Fibroblast of skin of right biceps (primary cell): ENCODE results near the gene CAMSAP2.
A peak's percentile ranks its signal among the peaks of the same experiment; 100 is the strongest.
"Not testable (repeated sequence)": the region's sequence is repeated elsewhere in the genome, so short reads cannot be mapped to it uniquely, and the experiment has no call there.

Experiments
- DNase-seq: peaks from one replicate; pipeline ENCODE4 v3.0.0-alpha.2; 2013

CAMSAP2 gene

DNA sequence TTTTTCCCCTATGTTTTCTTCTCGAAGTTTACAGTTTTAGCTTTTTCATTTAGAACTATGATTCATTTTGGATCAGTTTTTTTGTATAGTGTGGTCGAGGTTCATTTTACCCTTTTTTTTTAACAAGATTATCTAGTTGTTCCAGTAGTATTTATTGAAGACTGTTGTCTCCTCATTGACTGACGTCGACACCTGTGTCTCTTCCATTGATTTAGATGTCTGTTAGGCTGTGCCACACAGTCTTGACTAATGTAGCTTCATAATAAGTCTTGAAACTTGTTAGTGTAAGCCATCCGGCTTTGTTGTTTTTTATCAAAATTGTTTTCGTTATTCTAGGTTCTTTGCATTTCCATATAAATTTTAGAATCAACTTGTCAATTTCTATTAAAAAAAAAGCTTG lies 45.2 kb downstream of the CAMSAP2 start:
- no peak for DNase-seq

- DNase-seq, result peak; percentile 35
Observed at GRCh38 chr1:200784576-200784975, 45.9 kb downstream of the CAMSAP2 start.

- no peak for DNase-seq
Observed at GRCh38 chr1:200786788-200787187, 48.1 kb downstream of the CAMSAP2 start.

DNA sequence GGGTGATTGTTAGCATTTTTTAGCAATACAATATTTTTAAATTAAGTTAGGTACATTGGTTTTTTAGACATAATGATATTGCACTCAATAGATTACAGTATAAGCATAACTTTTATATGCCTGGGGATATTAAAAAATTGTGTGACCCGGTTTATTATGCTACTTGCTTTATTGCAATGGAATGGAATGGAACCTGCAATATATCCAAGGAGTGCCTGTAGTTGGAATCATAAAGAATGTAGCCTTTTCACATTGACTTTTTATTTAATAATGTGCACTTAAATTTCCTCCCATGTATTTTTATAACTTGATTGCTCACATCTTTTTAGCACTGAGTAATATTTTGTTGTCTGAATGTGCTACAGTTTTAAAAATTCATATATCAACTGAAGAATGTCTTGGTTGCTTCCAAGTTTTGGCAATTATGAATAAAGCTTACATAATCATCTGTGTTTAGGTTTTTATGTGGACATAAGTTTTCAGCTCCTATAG lies 49.2 kb downstream of the CAMSAP2 start:
- DNase-seq, result no peak

GRCh38 chr1:200791012-200791411 lies 52.3 kb downstream of the CAMSAP2 start:
- DNase-seq, result not testable (repeated sequence)

- DNase-seq, result no peak
Observed at GRCh38 chr1:200793677-200794076, 55.0 kb downstream of the CAMSAP2 start.

GRCh38 chr1:200794506-200795065 lies 55.9 kb downstream of the CAMSAP2 start:
- DNase-seq, result peak; percentile 18

DNA sequence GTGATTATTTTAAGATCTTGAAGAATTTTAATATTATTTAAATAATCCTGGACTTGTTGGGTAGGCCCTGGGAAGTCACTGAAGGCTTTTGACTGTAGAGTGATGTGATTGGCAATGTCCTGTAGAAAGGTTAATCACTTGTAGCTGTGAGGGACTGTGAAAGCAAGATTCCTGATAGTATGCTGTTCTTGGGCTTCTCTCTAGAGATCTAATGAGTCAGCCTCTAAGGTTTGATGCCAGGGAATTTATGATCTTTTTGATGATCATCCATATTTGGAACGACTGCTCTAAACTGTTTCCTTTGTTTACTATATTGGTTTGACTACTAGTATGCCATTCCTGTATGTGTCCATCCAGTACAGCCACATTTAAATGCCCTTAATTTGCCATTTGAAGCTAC lies 56.5 kb downstream of the CAMSAP2 start:
- DNase-seq, result peak; percentile 66

GRCh38 chr1:200802042-200802441 lies 63.3 kb downstream of the CAMSAP2 start:
- DNase-seq, result no peak

DNA sequence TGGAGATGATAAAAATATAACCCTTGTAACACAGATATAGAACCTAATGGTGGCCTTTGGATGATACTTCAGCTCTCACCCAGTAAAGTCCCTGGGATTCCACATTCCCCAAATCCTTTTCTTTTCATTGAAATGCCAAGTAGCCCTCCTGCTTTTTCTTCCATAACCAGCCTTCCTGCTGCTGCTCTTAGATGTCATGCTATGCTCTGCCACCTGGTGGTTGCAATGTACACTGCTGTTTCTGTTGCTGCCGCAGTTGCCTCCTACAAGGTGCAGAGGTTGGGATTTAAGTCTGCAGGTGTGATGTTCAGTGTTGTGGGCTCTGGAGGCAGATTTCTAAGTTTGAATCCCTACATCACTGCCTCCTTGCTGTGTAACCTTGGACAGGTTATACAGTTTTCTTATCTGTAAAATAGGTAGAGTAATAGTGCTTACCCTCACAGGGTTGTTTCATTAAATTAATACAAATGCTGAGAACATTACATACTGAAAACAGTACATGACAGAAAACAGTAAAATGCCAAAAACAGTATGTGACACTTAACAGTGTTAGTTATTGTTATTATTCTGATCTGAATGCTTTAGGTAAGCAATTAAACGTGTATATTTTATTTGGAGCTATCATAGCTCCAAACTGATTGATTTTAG lies 64.3 kb downstream of the CAMSAP2 start:
- DNase-seq, result peak; percentile 76

DNA sequence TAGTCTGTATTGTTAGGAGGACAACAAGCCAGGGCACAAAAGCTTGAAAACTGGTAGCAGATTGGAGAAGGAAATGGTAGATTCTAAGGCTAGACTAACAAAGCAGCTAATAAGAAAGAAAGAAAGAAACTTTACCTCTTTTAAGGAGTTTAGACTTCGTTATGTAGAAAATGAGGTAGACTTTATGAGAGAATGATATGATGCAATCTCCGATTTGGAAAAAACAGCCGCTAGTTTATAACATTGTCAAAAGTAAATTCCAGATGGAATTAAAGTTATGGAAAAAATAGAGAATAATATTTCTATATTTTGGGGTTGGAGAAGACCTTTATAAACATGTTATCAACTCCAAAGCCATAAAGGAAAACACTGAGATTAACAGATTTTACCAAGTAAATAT lies 67.0 kb downstream of the CAMSAP2 start:
- DNase-seq, result no peak

- DNase-seq, result no peak
Observed at GRCh38 chr1:200808846-200809245, 70.2 kb downstream of the CAMSAP2 start.

DNA sequence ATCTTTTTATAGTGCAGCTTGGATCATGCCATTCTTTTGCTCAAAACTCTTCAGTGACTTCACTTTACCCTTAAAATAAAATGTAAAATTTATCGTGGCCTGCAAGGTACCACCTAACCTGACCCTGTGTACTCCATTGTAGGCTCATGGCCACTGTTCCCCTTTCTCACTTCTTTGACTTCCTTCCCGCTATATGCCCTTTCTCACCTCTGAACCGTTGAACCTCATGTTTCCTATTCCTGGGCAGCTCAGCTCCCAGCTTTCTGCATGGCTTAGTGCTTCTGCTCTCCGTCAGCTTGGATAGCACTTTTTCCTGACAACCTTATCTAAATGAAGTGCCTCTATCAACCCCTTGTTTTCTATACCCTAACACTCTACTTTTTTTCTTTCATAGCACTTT lies 73.0 kb downstream of the CAMSAP2 start:
- DNase-seq, result no peak

GRCh38 chr1:200816624-200817224 lies 78.0 kb downstream of the CAMSAP2 start:
- DNase-seq, result not testable (repeated sequence)

GRCh38 chr1:200818248-200818647 lies 79.6 kb downstream of the CAMSAP2 start:
- no peak for DNase-seq

GRCh38 chr1:200819726-200820125 lies 81.0 kb downstream of the CAMSAP2 start:
- no peak for DNase-seq

DNA sequence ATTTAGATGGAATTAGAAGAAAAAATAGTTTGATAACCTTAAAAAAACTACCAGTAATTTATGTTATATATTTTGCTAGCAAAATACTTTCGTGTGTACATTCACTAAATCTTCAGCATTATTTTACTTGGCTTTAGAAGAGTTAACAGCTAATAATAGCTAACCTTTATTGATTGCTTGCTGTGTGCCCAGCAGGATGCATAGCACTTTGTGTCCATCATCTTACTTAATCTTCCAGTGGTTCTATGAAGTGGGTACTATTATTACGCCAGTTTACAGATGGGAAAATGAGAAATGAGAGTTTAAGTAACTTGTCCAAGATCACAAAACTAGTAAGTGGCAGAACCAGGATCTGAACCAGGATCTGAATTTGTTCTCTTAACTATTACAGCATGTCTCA lies 92.4 kb downstream of the CAMSAP2 start:
- DNase-seq, result no peak

- DNase-seq, result peak; percentile 11
Observed at GRCh38 chr1:200834383-200834782, 95.7 kb downstream of the CAMSAP2 start.

- DNase-seq, result no peak
Observed at GRCh38 chr1:200836213-200836612, 97.5 kb downstream of the CAMSAP2 start.

DNA sequence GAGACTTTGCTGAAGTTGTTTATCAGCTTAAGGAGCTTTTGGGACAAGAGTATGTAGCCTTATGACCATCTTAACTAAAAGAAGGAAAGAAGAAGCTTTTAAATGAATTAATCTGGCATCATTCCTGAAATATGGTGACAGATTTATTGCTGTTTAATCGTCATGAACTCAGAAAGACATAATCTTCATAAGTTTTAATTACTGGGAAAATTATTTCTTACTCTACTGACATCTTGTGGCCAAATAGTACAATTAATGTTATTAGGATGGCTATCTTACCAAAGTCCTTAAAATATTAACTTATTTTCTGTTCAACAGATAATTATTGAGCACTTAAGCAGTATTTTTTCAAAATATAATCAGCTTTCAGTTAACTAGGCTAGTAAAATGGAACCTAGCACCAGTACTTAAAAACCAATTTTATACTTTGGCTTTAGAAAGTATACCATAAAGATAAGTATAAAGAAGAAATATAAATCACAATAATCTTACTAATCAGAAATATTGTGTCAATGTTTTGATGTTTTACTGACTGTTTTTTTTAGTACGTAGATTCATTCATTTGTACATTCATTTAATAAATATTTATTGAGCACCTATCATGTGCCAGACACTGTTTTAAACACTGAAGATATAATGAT lies 99.4 kb downstream of the CAMSAP2 start:
- peak; percentile 52 for DNase-seq

DNA sequence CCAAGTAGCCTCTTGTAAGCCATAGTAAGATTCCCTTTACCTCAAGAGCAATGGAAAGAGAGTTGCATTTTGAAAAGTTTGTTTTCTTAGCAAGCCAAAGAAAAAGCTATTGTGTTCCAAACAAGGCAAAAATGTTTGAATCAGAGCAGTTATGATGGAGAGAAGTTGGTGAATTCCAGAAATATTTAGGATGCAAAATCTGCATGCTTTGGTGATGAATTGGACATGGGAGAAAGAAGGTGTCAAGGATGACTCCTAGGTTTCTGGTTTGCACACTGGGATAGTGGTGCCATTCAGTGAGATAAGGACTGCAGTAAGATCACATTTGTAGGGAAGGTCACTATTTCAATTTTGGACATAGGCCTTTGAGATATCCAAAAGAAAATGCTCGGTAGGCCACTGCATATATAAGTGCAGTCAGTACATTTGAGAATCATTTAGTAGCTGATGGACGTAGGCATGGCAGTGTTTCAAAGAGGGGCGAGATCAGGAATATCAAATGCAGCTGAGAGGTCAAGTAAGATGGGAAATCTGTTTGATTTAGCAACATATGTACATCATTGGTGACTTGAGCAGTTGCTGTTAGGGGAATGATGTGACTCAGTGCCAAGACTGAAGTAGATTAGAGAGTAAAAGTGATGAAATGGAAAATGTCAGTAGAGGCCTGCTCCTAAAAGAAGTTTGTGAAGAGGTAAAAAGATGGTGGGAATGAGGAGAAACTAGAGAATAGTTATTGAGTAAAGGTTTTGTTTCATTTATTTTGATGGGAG lies 100.2 kb downstream of the CAMSAP2 start:
- peak; percentile 79 for DNase-seq

- no peak for DNase-seq
Observed at GRCh38 chr1:200845360-200845759, 106.7 kb downstream of the CAMSAP2 start.

DNA sequence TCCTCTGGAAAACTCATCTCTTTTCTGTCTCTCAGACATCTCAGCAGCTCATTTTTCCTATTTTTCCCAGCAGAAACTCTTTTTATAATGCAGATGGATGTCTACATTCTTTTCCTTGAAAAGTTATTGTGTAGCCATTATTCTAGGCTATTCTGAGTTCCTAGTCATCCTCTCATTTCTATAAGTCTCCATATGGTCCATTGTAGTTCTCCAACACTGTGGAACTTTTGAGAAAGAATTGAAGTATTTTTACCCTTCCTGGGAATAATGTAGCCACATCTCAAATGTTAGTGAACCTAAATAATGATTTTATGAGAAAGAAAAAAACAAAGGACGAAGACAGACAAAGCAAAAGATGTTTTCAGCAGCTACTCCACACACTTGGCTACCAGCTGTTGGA lies 107.7 kb downstream of the CAMSAP2 start:
- no peak for DNase-seq
